8988T (cell line): ENCODE results near the gene SEC23B.

Experiments
- DNase-seq: peaks from one replicate; pipeline ENCODE4 v3.0.0; 2011

The SEC23B gene

GRCh38 chr20:18589941-18590674 is 82.4 kb downstream of the SEC23B start:
- no peak for DNase-seq

- DNase-seq, result no peak
These were observed 88.5 kb downstream of the SEC23B start for GRCh38 chr20:18596270-18596669.

GRCh38 chr20:18609741-18610140 is 102.0 kb downstream of the SEC23B start:
- DNase-seq, result no peak
